HTR-8/SVneo (cell line): ENCODE measurements around the gene COL16A1.

ENCODE experiments used
- DNase-seq: peaks from one replicate; pipeline ENCODE4 v3.0.0; 2011; ENCODE audit warnings: low spot score, mixed read lengths; ENCODE audit not compliant: insufficient read length
- FAIRE-seq: peaks from 2 replicates; lab custom pipeline; 2011; peaks lifted over from hg19 to GRCh38; lab: Jason Lieb, UNC

The COL16A1 gene

GRCh38 chr1:31703431-31704270, at the start of gene COL16A1:
Gene COL16A1 (minus strand): TSS chr1:31704017. CDS start chr1:31702193, 1,824 bp downstream.
- FAIRE-seq (no peak), DNase-seq (no peak)

DNA sequence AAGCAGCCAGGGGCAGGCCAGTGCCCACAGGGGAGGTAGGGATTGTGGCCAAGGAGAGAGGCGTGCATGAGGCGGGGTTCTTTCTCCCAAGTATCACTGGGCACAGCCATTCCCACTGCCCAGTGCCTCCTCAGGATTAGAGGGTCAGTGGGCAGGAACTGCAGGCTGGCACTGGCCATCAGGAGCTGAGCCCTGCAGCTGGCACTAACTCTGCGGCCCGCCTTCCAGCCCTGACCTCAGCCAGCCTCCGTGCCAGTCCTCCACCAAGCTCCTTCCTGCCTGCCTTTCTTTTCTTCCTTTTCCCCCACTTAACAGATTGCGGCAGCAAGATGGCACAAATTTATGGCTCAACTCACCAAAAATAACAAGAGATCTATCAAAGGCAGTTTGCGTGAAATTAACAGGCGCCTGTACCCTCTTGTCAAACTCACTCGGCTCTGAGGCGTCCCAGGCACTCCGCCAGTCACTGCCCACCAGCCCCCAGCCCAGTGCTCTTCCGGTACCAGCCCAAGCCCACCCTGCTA, 49.2 kb upstream of the COL16A1 start:
- no peak for FAIRE-seq
- no peak for DNase-seq

DNA sequence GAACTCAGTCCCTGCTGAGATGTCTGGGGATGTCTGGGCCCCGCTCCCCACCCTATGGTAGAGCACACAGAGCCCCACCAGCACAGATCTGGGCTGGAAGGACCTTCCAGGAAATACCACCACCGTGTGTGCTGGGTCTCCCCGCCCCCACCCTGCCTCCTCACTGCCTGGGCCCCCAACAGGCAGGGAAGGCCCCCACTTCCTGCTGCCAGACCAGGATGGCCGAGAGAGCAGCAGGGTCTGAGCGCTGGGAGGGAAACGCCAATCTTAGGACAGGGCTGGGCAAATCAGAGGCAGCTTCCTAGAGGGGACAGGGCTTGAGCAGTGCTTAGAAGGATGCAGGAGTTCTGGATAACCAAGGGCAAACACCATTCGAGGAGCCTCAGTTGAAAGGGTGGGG, 48.4 kb upstream of the COL16A1 start:
- DNase-seq (no peak), FAIRE-seq (no peak)

GRCh38 chr1:31751822-31752241, 48.0 kb upstream of the COL16A1 start:
- no peak for FAIRE-seq
- DNase-seq, result no peak

DNA sequence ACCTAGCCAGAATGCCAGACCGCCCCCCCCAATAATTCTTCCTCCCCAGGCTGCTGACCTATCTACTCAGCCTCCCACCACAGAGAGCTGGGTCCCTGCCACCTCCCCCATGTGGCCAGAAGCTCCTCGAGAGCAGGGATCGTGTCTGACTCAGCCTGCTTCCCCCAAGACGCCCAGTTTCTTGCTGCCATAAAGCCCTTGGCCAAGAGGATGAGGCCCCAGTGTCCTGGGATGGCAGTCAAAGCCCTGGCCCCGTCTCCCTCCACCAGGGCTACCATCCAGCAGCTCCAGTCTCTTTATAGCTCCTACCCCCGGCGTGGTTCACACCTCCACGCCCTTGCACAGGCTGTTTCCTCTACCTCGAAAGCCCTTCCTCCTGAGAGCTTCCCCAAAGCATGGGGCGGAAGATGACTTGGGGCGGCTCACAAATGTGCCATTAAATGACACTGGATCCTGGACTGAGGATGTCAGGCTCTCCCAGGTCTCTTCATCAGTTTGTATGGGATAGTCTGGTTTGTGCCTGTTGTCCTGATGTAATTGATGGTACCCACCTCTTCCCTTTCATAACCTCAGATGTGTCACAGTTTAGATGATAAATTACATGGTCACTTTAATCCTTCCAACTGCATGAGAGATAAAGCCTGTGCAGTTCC, 47.2 kb upstream of the COL16A1 start:
- no peak for DNase-seq
- no peak for FAIRE-seq

DNA sequence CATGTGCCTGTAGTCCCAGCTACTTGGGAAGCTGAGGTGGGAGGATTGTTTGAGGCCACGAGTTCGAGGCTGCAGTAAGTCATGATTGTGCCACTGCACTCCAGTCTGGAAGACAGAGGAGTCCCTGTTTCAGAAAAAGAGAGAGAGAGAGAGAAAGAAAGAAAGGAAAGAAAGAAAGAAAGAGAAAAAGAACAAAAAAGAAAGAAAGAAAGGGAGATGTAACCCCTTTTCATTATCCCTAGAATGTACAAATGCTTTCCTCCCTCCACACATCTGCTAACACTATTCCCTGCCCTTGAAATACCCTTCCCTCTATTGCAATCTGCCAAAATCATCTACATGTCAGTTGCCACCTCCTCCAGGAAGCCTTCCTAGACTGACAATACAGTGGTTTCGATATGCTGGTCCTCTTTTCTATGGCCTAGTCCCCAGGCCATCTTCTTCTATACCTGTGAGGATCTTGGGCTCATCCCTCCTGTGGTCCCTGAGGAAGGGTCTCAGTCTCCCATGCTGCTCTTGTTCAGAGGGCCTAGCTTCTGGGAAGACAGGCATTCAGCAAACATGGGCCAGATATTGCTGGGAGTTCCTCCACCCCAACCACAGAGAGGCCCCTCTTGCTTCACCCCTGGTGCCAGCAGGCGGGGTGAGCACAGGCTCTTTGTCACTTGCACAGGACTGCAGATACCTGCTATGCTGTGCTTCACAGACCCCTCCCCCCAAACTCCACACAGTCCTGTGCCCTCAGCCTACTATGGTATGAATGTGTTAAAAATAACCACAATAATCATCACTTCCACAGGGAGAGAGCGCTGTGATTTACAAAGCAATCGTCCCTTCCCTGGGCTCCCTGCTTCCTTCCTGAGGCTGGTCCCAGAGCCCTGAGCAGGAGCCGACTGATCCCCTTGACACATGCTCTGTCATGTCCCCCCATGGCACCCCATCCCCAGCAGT, 46.2 kb upstream of the COL16A1 start:
- no peak for FAIRE-seq

GRCh38 chr1:31748365-31748764, 44.5 kb upstream of the COL16A1 start:
- no peak for DNase-seq

More for the DNA sequence above, 46.2 kb upstream of the COL16A1 start:
- no peak for DNase-seq

DNA sequence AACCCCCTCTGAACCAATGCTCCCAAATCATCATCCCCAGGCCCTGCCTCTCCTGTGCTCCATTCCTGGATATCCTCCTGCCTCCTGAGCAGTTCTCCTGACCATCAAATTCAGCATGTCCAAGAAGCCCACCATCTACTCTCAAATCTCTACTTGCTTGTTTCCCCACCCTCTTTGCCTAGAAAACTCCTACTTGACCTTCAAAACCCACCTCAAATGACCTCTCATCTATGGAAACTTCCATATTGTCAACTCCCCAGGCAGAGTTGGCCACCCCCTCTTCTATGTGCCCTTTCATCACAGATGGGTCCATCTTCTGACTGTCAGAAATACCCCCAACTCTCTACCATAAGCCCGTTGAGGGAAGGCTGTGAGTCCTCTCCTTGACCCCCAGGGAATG, 43.5 kb upstream of the COL16A1 start:
- DNase-seq, result no peak
- no peak for FAIRE-seq

More at GRCh38 chr1:31748365-31748764, 44.5 kb upstream of the COL16A1 start:
- FAIRE-seq, result no peak

GRCh38 chr1:31746687-31747086, 42.9 kb upstream of the COL16A1 start:
- FAIRE-seq, result no peak
- no peak for DNase-seq

DNA sequence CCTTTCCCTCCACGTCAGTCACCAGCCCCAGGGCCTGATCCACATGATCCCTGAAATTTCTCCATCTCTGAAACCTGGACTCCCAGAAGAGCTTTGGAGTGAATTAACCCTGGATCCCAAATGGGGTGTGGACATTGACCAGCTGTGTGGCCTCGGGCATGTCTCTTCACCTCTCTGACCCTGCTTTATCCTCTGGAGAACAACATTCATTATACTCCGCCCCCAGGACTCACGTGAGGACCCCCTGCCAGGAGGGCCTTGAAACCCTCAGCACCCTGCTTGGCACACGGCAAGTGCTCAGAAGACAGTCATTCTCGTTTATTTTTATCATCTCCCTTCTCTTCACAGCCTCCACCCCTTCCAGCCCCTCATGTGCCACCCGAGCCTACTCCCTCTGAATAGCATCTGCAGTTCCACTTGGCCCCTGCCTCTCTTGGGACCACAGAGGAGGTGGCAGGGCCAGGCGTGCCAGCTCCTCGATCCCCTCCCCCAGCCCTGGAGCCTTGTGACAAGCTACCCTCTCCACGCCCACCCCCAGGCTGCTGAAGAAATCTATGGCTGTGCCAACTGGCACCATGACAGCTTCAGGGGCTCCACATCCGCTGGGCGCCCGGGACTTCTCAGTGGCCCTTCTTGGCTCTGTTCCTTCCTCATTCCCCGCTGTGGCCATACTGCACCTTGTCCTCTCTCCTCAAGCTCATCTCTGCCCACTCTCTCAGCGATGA, 42.3 kb upstream of the COL16A1 start:
- FAIRE-seq, result no peak
- DNase-seq, result no peak

GRCh38 chr1:31745096-31745945, 41.5 kb upstream of the COL16A1 start:
- no peak for FAIRE-seq

GRCh38 chr1:31744165-31744888, 40.5 kb upstream of the COL16A1 start:
- no peak for DNase-seq
- no peak for FAIRE-seq

More at GRCh38 chr1:31745096-31745945, 41.5 kb upstream of the COL16A1 start:
- peak; percentile 66 for DNase-seq

GRCh38 chr1:31742462-31743212, 38.8 kb upstream of the COL16A1 start:
- FAIRE-seq (no peak), DNase-seq (no peak)

GRCh38 chr1:31739346-31739745, 35.5 kb upstream of the COL16A1 start:
- no peak for DNase-seq
- FAIRE-seq, result no peak

DNA sequence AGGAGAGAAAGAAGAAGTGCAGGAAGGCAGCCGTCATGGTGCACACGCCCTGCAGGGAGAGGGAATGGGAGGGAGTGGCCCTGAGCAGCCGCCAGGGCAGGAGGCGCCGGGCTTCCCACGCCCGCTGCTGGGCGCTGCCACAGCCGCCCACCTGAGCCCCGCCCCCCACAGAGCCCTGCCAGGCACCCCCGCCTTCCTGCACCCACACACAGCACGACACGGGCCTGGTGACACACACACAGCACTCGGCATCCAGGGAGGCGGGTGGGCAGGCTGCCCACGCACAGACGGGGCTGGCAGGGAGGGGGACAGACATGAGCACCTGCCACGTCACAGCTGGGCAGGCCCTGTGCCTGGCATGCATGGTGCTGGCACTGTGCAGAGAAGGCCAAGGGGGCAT, 32.9 kb upstream of the COL16A1 start:
- no peak for DNase-seq
- no peak for FAIRE-seq

DNA sequence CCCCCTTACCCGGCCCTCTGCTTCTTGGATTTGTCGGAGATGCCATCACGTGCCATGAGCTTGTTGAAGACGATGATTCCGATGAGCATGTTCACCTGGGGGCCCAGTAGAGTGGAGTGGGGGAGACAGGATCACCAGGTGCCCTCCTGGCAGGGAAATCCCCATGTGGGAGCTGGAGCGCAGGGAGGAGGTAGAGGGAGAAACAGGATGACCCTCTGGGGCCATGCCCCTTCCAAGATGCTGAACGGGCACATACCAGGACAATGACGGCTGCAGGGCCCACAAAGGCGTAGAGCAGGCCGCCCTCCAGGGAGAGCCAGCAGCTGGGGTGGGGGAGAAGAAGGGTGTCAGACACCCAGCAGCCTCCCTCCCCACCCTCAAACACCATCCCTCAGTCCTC, 31.8 kb upstream of the COL16A1 start:
- DNase-seq (no peak), FAIRE-seq (no peak)

DNA sequence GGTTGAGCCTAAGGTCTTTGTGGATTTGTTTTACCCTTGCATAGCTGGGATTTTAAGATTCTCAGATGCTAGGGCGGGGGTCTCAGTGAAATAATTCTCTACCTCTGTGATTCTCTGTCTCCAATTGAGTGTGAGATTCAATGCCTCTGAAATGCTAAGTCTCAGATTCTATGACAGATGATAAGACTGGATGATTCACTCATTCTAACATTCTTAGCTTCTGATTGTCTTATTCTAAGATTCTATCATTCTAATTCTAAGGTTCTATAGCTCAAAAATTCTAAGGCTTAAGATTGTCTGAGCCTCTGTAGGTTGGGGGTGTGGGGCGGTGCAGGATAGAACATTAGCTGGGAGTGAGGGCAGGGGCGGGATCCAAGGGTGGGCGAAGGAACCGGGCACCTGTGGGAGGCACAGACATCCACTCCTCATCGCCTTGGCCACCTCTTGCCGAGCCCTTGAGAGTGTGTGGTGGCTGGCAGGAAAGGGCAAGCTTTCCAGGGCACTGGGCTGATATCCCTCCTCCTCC, 30.8 kb upstream of the COL16A1 start:
- FAIRE-seq, result no peak
- no peak for DNase-seq
